ENCODE data around the gene ANAPC2.

The ANAPC2 gene

DNA sequence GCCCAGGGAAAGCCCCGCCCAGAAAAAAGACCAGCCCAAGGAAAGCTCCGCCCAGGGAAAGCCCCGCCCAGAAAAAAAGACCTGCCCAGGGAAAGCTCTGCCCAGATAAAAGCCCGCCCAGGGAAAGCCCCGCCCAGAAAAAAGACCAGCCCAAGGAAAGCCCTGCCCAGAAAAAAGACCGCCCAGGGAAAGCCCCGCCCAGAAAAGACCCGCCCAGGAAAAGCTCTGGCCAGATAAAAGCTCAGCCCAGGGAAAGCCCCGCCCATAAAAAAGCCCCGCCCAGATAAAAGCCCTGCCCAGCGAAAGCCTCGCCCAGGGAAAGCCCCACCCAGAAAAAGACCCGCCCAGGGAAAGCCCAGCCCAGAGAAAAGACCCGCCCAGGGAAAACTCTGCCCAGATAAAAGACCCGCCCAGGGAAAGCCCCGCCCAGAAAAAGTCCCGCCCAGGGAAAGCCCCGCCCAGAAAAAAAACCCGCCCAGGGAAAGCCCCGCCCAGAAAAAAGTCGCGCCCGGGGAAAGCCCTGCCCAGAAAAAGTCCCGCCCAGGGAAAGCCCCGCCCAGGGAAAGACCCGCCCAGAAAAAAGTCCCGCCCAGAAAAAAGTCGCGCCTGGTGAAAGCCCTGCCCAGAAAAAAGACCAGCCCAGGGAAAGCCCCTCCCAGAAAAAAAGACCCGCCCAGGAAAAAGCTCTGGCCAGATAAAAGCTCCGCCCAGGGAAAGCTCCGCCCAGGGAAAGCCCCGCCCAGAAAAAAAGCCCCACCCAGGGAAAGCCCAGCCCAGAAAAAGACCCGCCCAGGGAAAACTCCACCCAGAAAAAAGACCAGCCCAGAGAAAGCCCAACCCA lies 37.5 kb downstream of the ANAPC2 start:
- no peak overlapping the region for H3K4me3 ChIP-seq (ENCODE audit: low read depth, low read length)
- TF ChIP-seq, protein P1, sequence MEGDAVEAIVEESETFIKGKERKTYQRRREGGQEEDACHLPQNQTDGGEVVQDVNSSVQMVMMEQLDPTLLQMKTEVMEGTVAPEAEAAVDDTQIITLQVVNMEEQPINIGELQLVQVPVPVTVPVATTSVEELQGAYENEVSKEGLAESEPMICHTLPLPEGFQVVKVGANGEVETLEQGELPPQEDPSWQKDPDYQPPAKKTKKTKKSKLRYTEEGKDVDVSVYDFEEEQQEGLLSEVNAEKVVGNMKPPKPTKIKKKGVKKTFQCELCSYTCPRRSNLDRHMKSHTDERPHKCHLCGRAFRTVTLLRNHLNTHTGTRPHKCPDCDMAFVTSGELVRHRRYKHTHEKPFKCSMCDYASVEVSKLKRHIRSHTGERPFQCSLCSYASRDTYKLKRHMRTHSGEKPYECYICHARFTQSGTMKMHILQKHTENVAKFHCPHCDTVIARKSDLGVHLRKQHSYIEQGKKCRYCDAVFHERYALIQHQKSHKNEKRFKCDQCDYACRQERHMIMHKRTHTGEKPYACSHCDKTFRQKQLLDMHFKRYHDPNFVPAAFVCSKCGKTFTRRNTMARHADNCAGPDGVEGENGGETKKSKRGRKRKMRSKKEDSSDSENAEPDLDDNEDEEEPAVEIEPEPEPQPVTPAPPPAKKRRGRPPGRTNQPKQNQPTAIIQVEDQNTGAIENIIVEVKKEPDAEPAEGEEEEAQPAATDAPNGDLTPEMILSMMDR (conservative IDR thresholded peaks at IDR 0.05; ENCODE audit: low read depth, low read length) = no peak
- DNase-seq (ENCODE audit: low read depth) = no peak

DNA sequence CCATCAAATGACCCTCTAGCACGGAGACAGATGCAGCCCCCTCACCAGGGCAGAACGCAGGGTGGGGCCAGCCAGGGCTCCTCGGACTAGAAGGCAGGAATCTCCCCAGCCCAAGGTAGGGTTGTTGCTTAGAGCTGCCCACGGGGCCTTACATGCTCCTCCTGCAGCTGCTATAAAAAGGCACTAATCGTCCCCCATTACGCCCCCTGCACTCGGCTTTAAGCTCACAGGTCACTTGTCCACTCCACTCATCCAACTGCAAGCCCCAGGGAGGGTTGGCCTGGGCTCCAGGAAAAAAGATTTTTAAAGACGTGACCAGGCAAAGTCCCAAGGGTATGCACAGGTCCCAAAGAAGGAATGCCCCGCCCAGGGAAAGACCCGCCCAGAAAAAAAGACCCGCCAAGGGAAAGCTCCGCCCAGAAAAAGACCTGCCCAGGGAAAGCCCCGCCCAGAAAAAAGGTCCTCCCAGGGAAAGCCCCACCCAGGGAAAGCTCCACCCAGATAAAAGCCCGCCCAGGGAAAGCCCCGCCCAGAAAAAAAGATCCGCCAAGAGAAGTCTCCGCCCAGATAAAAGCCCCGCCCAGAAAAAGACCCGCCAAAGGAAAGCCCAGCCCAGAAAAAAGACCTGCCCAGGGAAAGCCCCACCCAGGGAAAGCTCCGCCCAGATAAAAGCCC lies 38.3 kb downstream of the ANAPC2 start:
- no peak overlapping the region for H3K4me3 ChIP-seq (ENCODE audit: low read depth, low read length)
- no peak for DNase-seq (ENCODE audit: low read depth)
- TF ChIP-seq, protein P1 (conservative IDR thresholded peaks at IDR 0.05; ENCODE audit: low read depth, low read length) = no peak

DNA sequence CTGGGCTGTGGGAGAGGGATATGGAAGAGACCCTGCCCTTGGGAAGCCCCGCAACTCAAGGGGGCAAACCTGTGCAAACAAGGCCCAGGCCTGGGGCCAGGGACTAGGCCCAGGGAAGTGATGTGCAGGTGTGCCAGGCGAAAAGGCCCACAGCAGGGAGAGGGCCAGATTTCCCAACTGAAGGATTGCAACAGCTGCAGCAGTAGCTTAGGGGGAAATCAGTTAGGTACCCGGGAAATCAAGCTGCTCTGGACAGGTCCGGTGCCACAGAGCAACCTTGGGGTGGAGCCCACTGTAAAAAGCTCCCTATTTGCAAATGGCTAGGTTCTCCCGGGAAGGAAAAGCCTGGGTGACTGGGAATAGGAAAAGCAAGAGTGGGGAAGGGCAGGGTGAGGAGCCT lies 39.0 kb downstream of the ANAPC2 start:
- DNase-seq (ENCODE audit: low read depth) = no peak
- TF ChIP-seq, protein P1 (conservative IDR thresholded peaks at IDR 0.05; ENCODE audit: low read depth, low read length) = no peak

DNA sequence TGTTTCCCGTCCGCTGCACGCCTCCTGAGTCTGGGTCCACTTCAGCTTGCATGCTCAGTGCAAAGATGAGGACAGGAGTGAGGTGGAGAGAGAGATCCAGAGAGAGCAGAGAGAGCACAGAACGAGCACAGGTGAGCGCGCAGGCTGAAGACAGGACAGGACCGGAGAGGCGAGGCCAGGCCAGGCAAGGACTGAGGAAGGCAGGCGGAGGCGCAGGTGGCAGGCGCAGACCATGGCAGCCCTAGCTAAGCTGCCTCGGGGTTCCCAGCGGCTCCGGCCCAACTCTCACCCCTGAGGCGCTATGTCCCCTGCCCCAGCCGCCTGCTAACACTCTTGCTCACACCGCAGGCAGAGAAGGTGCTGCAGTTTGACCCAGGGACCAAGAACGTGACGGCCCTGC lies 39.7 kb downstream of the ANAPC2 start:
- H3K4me3 ChIP-seq (ENCODE audit: low read depth, low read length) = no peak overlapping the region
- TF ChIP-seq, protein P1 (conservative IDR thresholded peaks at IDR 0.05; ENCODE audit: low read depth, low read length) = no peak
- no peak for DNase-seq (ENCODE audit: low read depth)

More for the DNA sequence above, 39.0 kb downstream of the ANAPC2 start:
- no peak overlapping the region for H3K4me3 ChIP-seq (ENCODE audit: low read depth, low read length)

DNA sequence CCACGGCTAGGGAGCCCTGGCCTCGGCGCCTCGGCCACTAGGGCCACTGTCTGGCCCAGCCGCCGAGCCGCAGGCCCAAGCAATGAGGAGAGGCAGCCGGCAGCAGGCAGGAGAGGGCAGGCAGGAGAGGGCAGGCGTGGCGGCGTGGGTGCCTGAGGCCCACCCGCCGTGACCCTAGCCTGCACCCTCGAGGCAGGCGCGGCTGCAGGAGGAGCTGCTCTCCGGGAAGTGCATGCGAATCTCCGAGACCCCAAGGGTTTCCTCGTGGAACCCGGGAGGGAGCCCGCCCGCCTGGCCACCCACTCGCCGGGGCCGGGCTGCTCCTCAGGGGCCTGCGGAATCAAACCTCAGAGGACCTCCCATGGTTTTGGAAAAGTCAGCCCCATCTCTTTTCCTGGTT lies 40.1 kb downstream of the ANAPC2 start:
- no peak overlapping the region for H3K4me3 ChIP-seq (ENCODE audit: low read depth, low read length)
- TF ChIP-seq, protein P1 (conservative IDR thresholded peaks at IDR 0.05; ENCODE audit: low read depth, low read length) = no peak
- no peak for DNase-seq (ENCODE audit: low read depth)

DNA sequence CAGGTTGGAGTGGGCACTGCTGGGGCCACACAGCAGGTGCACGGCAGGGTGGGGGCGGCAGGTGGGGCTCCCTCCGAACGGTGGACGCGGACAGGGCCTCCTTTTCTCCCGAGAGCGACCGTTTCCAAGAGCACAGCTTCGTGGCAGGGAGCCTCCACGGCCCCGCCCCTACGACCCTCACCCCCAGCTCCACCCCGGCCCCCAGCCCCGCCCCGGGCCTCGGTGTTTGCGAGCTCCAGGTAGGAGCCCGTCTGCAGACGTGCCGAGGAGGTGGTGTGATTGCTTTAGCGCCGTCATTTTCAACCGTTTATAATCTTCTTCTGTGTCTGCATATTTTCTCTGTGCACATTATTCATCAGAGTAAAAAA lies 40.6 kb downstream of the ANAPC2 start:
- TF ChIP-seq, protein P1 (conservative IDR thresholded peaks at IDR 0.05; ENCODE audit: low read depth, low read length) = no peak
- no peak overlapping the region for H3K4me3 ChIP-seq (ENCODE audit: low read depth, low read length)

More for the DNA sequence above, 40.6 kb downstream of the ANAPC2 start:
- DNase-seq (ENCODE audit: low read depth) = no peak
